Bronchial epithelial cell (primary cell): ENCODE measurements around the gene HAAO. TPM values are rescaled to one million over a fixed set of nuclear protein-coding genes. Genes with fewer than 3 reads are reported as not detected.

Experiments
- DNase-seq: peaks from one replicate; pipeline ENCODE4 v3.0.0-alpha.2; 2010; ENCODE audit warnings: low read depth
- FAIRE-seq: peaks from 2 replicates; lab custom pipeline; 2011; peaks lifted over from hg19 to GRCh38; lab: Jason Lieb, UNC
- H3K27me3 ChIP-seq: 2 replicates; pipeline ENCODE4 v1.5.1; 2011; ENCODE audit warnings: low read length; ENCODE audit not compliant: control insufficient read depth, insufficient read depth
- H3K36me3 ChIP-seq: 2 replicates; pipeline ENCODE4 v1.5.1; 2011; ENCODE audit warnings: low read length; ENCODE audit not compliant: control insufficient read depth, insufficient read depth
- H3K4me3 ChIP-seq: 2 replicates; pipeline ENCODE4 v1.5.1; 2011; ENCODE audit warnings: mild to moderate bottlenecking, low read depth, low read length, control low read depth
- CTCF ChIP-seq: IDR thresholded peaks from 2 replicates; pipeline ENCODE4 v1.5.1; 2011; ENCODE audit warnings: mild to moderate bottlenecking, moderate library complexity, low read length, control low read depth, inconsistent platforms; ENCODE audit not compliant: insufficient read depth, severe bottlenecking
- total RNA-seq: library from RNA; depleted of rRNA; stranded (reverse); fragments of >200 nt; gene quantifications from 2 replicates; pipeline ENCODE4 v1.2.1, GENCODE V29; 2014

Gene HAAO
- total RNA-seq, 1 donor from 2014 or later, result not detected

- DNase-seq, result no peak
- H3K27me3 ChIP-seq, result no peaks in the 10 kb centered on the region
- TF ChIP-seq CTCF, result no peak
- H3K36me3 ChIP-seq, result no peaks in the 10 kb centered on the region
- no peak for FAIRE-seq
- H3K4me3 ChIP-seq, result no peak overlapping the region
Measured at GRCh38 chr2:42799881-42800280, 7.5 kb upstream of the HAAO start.

GRCh38 chr2:42797281-42797680 lies 4.9 kb upstream of the HAAO start:
- DNase-seq, result no peak

GRCh38 chr2:42796427-42797248 lies 4.3 kb upstream of the HAAO start:
- Histone ChIP-seq H3K27me3 (no peaks in the 10 kb centered on the region), H3K36me3 (no peaks in the 10 kb centered on the region), H3K4me3 (no peak overlapping the region)
- FAIRE-seq (no peak), DNase-seq (peak; percentile 44)
- no peak for TF ChIP-seq CTCF

More at GRCh38 chr2:42797281-42797680, 4.9 kb upstream of the HAAO start:
- Histone ChIP-seq H3K27me3 (no peaks in the 10 kb centered on the region), H3K36me3 (no peaks in the 10 kb centered on the region), H3K4me3 (no peak overlapping the region)
- no peak for TF ChIP-seq CTCF
- no peak for FAIRE-seq

- Histone ChIP-seq H3K4me3 (no peak overlapping the region), H3K36me3 (no peaks in the 10 kb centered on the region), H3K27me3 (no peaks in the 10 kb centered on the region)
- TF ChIP-seq CTCF, result no peak
- FAIRE-seq (no peak), DNase-seq (peak; percentile 96)
Measured at GRCh38 chr2:42795841-42796301, 3.5 kb upstream of the HAAO start.

- DNase-seq (no peak), FAIRE-seq (no peak)
- no peaks in the 10 kb centered on the region for H3K27me3 ChIP-seq
- no peaks in the 10 kb centered on the region for H3K36me3 ChIP-seq
- no peak overlapping the region for H3K4me3 ChIP-seq
- TF ChIP-seq CTCF, result no peak
Measured at GRCh38 chr2:42795275-42795674, 2.9 kb upstream of the HAAO start.
